ENCODE results near the gene SDF2L1. TPM values are rescaled to one million over a fixed set of nuclear protein-coding genes. Genes with fewer than 3 reads are reported as not detected.

The SDF2L1 gene
- total and polyA plus RNA-seq, 10 of the 15 experiments (the other 5 are each of a cell fraction or from before 2014, with no cell fraction given): 3.0 to 214 (median 55.5) TPM

GRCh38 chr22:21602579-21602978 is 39.5 kb upstream of the SDF2L1 start:
- FAIRE-seq (no peak), DNase-seq (ENCODE audit: low read depth, low spot score) (no peak), ATAC-seq (no peak)
- in situ Hi-C loops (cut with MboI) (no loop called here), intact Hi-C loops (cut with micrococcal nuclease; ENCODE audit: unreplicated experiment) (no loop called here)
- POLR2A ChIA-PET: interaction anchor here (0.6 to 0.7 kb wide), 2 partner anchors 19 to 242 kb away, joined by 3 to 4 read pairs; no protein-coding TSS in a partner anchor
- RAD21 ChIA-PET (ENCODE audit: unreplicated experiment): no interaction called here
- CTCF ChIA-PET: no interaction called here
- Histone ChIP-seq H3K9ac (ENCODE audit: control insufficient read depth, insufficient read depth, low read length) (no peak overlapping the region), H3K4me2 (ENCODE audit: control insufficient read depth, insufficient read depth) (no peak overlapping the region), H4K20me1 (ENCODE audit: control insufficient read depth, insufficient read depth) (peaks cover 11% of the 10 kb centered on the region), H3K79me2 (ENCODE audit: control insufficient read depth, insufficient read depth, low read length) (peaks cover 51% of the 10 kb centered on the region), H3K9me3 (replicated peaks; ENCODE audit: control insufficient read depth, insufficient read depth, low read length) (no peaks in the 10 kb centered on the region), H3K27me3 (replicated peaks in 1 of 2; ENCODE audit: control insufficient read depth in 2 of 2, insufficient read depth in 2 of 2, low read length in 1 of 2) (no peaks in the 10 kb centered on the region), H3K4me3 (no peak overlapping the region), H3K27ac (ENCODE audit: control insufficient read depth, insufficient read depth) (no peak overlapping the region), H2AFZ (ENCODE audit: control insufficient read depth, low read depth, low read length) (no peak overlapping the region), H3K36me3 (ENCODE audit: control insufficient read depth in 2 of 2, insufficient read depth in 2 of 2, low read length in 1 of 2) (peaks cover 12 to 17% of the 10 kb centered on the region in 2 experiments), H3K4me1 (ENCODE audit: control insufficient read depth, insufficient read depth, low read length) (peaks cover 4% of the 10 kb centered on the region; the same call in 1 of the 2 replicates)
- TF ChIP-seq SPI1 (IDR thresholded peaks at IDR 0.05; ENCODE audit: borderline replicate concordance, insufficient read depth, low read depth, low read length) (no peak), NKRF (conservative IDR thresholded peaks at IDR 0.05) (no peak), POLR2AphosphoS2 (IDR thresholded peaks at IDR 0.05; ENCODE audit: low read depth, low read length) (no peak), KAT2A (conservative IDR thresholded peaks at IDR 0.05; ENCODE audit: control insufficient read depth, low read depth, low read length) (no peak), HCFC1 (IDR thresholded peaks at IDR 0.05; ENCODE audit: low read length) (no peak), MYC (IDR thresholded peaks at IDR 0.05; ENCODE audit: insufficient read depth, insufficient read length, insufficient replicate concordance, low read length, severe bottlenecking) (no peak), JUNB (IDR thresholded peaks at IDR 0.05) (no peak), ESRRA (IDR thresholded peaks at IDR 0.05; ENCODE audit: low read length) (no peak), POLR2AphosphoS5 (IDR thresholded peaks at IDR 0.05; ENCODE audit: low read length) (no peak)
- WGBS (ENCODE audit: insufficient coverage, insufficient replicate concordance, low lambda C conversion rate, missing lambda C conversion rate): 84% methylated on average over 6 of the region's 6 CpGs
- SMC1A ChIA-PET (ENCODE audit: uncharacterized antibody, unreplicated experiment): interaction anchor here (0.7 kb wide), 1 partner anchor 44 kb away, joined by 5 read pairs; no protein-coding TSS in a partner anchor
- TSS peak; percentile 50 for BruUV-seq (replicated peaks)

Data from GM12878 (cell line).